Activated CD4-positive, alpha-beta T cell treated with anti-CD3 and anti-CD28 coated beads for 4 hours (primary cell): ENCODE measurements around the gene CARD14.
"Not testable (repeated sequence)": the region's sequence is repeated elsewhere in the genome, so short reads cannot be mapped to it uniquely, and the experiment has no call there.

Experiments
- DNase-seq, 2 donors: peaks; one replicate each; pipeline ENCODE4 v3.0.0-alpha.2; 2020

CARD14 gene

DNA sequence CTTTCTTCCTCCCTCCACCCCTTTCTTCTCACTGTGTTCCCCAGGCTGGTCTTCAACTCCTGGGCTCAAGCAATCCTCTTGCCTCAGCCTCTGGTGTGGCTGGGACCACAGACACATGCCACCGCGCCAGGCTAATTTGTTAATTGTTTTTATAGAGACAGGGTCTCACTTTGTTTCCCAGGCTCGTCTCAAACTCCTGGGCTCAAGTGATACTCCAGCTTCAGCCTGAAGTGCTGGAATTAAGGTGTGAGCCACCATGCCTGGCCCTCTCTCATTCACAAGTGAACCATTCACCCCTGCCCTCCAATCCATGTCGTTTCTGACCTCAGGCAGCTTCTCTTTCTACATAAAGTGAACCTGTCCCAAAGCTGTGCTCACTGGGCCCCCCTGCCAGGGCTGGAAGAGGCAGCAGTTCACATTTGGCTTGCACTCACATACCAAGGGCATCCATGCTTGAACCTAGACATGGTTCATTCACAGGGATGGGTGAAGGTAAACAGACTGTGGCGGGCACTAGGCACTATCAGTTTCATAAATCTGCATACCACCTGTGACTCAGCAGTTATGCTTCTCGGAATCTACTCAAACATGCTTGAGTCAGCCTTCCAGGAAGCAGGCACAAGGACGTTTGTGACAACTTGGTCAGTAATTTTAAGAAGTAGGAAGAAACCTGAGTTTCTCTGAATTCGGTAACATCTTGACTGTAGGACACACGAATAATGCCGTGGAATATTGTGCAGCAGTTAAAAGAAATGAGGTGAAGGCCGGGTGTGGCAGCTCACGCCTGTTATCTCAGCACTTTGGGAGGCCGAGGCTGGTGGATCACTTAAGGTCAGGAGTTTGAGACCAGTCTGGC lies 84.8 kb downstream of the CARD14 start:
- DNase-seq, result peak; percentile 74

GRCh38 chr17:80256034-80256350 lies 86.2 kb downstream of the CARD14 start:
- DNase-seq, result no peak

GRCh38 chr17:80257716-80258213 lies 87.9 kb downstream of the CARD14 start:
- no peak for DNase-seq

DNA sequence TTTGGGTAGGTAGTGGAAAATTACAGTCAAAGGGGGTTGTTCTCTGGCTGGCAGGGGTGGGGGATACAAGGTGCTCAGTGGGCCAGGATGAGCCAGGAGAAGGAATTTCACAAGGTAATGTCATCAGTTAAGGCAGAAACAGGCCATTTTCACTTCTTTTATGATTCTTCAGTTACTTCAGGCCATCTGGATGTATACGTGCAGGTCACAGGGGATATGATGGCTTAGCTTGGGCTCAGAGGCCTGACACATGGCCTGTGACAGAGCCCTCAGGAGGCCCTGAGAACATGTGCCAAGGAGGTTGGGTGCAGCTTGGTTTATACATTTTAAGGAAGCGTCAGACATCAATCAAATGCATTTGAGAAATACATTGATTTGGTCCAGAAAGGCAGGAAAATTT lies 88.5 kb downstream of the CARD14 start:
- DNase-seq, result not testable (repeated sequence)
